NCI-H2081 treated with DMSO at 0.1 percent for 48 hours (cell line): ENCODE results near the gene NRP1.
"Not testable (repeated sequence)": the region's sequence is repeated elsewhere in the genome, so short reads cannot be mapped to it uniquely, and the experiment has no call there.

Source experiments
- DNase-seq: peaks from one replicate; lab custom pipeline; 2025; lab: John Stamatoyannopoulos, UW

NRP1 gene

GRCh38 chr10:33321516-33321915 lies 13.0 kb downstream of the NRP1 start:
- no peak for DNase-seq

- no peak for DNase-seq
These were observed 14.2 kb downstream of the NRP1 start for GRCh38 chr10:33320288-33320687.

GRCh38 chr10:33315891-33316290 lies 18.6 kb downstream of the NRP1 start:
- DNase-seq, result no peak

- DNase-seq, result no peak
These were observed 19.5 kb downstream of the NRP1 start for GRCh38 chr10:33314811-33315561.

GRCh38 chr10:33311640-33312039 lies 22.8 kb downstream of the NRP1 start:
- no peak for DNase-seq

- no peak for DNase-seq
These were observed 23.6 kb downstream of the NRP1 start for GRCh38 chr10:33310853-33311252.

GRCh38 chr10:33309406-33309805 lies 25.1 kb downstream of the NRP1 start:
- DNase-seq, result no peak

GRCh38 chr10:33307835-33308234 lies 26.6 kb downstream of the NRP1 start:
- no peak for DNase-seq

- DNase-seq, result no peak
These were observed 27.6 kb downstream of the NRP1 start for GRCh38 chr10:33306701-33307519.

GRCh38 chr10:33306126-33306525 lies 28.3 kb downstream of the NRP1 start:
- DNase-seq, result no peak

GRCh38 chr10:33304423-33305225 lies 29.8 kb downstream of the NRP1 start:
- DNase-seq, result no peak

GRCh38 chr10:33303988-33304387 lies 30.5 kb downstream of the NRP1 start:
- DNase-seq, result no peak

GRCh38 chr10:33302208-33302829 lies 32.1 kb downstream of the NRP1 start:
- DNase-seq, result no peak

GRCh38 chr10:33301097-33301789 lies 33.2 kb downstream of the NRP1 start:
- no peak for DNase-seq

- DNase-seq, result not testable (repeated sequence)
These were observed 33.9 kb downstream of the NRP1 start for GRCh38 chr10:33300544-33300943.

- DNase-seq, result no peak
These were observed 35.6 kb downstream of the NRP1 start for GRCh38 chr10:33298893-33299292.

GRCh38 chr10:33298110-33298509 lies 36.4 kb downstream of the NRP1 start:
- DNase-seq, result no peak

GRCh38 chr10:33295851-33296250 lies 38.6 kb downstream of the NRP1 start:
- DNase-seq, result no peak

GRCh38 chr10:33293531-33294170 lies 40.8 kb downstream of the NRP1 start:
- DNase-seq, result no peak

GRCh38 chr10:33293076-33293475 lies 41.4 kb downstream of the NRP1 start:
- no peak for DNase-seq

- no peak for DNase-seq
These were observed 43.3 kb downstream of the NRP1 start for GRCh38 chr10:33291053-33291592.
